HG03520 (cell line): ENCODE results near the gene ARSB.
"Not testable (repeated sequence)": the region's sequence is repeated elsewhere in the genome, so short reads cannot be mapped to it uniquely, and the experiment has no call there.

Source experiments
- ATAC-seq: cut with Tn5 transposase; IDR thresholded peaks from one replicate; pipeline ENCODE4 v1.9.1; 2021; ENCODE audit warnings: mild to moderate bottlenecking, moderate library complexity; ENCODE audit not compliant: unreplicated experiment

Gene ARSB

GRCh38 chr5:78956901-78957300 is 28.2 kb downstream of the ARSB start:
- no peak for ATAC-seq

- no peak for ATAC-seq
Observed at GRCh38 chr5:78953092-78953800, 31.9 kb downstream of the ARSB start.

DNA sequence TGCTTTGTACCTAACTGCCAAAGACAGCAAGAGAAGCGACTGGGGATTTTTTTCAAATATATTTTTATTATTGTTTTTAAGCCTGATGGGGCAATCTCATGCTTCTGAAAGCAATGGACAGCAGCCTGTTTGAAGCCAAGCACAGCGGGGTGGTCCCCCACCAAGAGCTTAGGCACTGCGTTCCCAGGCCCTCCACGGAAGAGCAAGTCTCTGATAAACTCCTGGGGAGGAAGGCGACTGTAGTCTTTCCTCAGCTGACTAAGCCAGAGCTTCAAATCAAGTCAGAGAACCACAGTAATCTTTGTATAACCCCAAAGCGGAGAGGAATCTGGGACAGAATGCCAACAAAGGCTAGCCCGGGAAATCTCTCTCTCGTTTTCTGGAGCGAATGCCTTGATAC is 54.4 kb downstream of the ARSB start:
- ATAC-seq, result no peak

GRCh38 chr5:78929833-78930232 is 55.3 kb downstream of the ARSB start:
- no peak for ATAC-seq

- ATAC-seq, result no peak
Observed at GRCh38 chr5:78927657-78928282, 57.3 kb downstream of the ARSB start.

DNA sequence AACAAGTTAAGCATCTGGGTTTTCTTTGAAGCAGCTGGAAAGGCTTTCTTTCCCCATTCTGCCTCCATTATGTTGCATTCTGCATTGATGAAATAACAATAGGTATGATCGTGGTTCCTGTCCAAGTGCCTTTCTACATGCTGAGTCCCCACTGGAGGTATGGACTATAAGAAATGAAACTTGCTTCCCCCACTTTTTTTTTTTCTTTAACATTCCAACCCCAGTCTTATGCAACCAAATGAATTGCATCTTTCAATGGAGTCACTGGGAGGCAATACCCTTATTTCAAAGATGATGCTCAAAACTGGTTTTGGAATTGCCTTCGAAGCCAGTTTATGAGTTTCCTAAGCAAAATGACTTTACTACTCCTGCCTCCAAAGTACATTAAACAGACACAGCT is 58.9 kb downstream of the ARSB start:
- ATAC-seq, result no peak

DNA sequence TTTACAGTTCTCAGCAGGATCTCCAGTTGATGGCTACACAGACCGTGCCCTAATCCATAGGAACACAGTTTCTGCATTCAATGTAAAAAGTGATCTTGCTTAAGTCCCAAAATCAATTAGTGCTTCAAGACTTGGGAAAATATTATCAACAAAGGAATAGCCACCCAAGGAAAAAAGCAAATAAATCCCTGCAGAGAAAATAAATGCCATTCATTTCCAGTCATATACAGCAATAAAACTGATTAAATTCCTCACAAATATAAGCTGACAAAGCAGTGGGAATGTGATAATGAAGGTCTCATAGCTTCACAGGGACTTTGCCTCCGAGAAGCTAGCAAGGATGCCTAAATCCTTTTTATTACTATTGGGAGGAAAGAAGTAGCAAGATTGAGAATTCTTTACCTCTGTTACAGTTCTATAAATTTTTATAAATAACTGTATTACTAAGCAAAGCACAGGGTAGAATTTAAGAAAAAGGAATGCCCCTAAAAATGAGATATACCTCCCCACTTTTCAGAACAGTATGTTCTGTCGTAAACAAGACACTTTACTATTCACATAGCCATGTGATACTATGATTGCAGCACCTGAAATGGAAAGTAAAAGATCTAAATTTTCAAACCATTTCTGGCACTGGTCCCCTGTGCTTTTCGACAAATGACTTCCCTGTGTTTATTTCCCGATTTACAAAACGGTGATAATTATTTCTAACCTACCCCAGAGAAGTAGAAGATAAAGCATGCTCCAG is 59.8 kb downstream of the ARSB start:
- no peak for ATAC-seq

GRCh38 chr5:78923622-78923970 is 61.5 kb downstream of the ARSB start:
- ATAC-seq, result no peak

DNA sequence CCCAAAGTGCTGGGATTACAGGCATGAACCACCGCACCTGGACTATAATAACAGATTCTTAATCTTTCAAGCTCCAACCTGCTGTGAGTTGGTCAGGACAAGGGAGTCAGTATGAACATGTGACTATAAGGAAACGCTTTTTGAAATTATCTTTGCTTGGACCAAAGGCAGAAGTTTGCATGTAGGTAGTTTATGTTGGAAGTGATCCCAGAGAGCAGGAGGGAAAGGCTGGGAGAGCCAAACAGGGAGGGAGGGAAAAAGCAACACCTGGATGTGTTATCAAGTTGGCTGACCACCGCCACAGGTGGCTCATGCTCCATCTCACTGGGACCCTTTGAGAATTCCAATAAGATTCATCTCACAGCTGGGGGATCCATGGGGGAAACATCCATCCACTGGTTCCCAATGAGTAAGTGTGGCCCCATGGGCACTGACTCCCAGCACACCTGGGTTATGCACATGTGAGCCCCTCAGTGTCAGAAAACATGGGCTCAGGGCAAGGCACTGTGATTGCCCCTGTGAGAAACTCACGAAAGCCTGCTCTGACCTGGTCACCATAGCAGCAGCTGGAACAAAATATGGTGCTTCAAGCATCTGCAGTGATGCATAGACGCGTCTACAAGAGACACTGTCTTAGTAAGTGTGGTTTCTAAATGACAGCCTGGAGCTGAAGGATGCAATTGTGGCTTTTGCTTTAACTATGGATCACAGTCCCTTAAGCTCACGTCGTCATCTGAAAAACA is 62.1 kb downstream of the ARSB start:
- no peak for ATAC-seq

GRCh38 chr5:78920604-78921003 is 64.5 kb downstream of the ARSB start:
- ATAC-seq, result no peak

GRCh38 chr5:78919796-78920195 is 65.3 kb downstream of the ARSB start:
- no peak for ATAC-seq

DNA sequence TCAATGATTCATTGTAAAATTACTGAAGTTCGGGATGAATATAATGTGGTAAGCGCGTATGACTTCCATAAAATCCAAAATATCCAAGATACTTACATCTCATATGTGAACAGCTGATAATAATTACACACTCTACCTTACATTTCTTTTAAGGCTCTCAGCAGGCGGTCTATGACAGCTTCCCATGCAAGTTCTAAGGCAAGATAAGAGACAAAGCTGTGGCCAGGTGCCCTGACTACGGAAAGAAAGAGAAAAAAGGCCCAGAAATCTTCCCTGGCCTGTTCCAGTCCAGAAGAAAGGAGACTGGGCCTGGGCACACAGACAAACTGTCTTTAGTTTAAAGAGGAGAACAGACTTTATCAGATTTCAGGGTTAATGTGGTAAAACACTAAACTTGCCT is 69.1 kb downstream of the ARSB start:
- no peak for ATAC-seq

DNA sequence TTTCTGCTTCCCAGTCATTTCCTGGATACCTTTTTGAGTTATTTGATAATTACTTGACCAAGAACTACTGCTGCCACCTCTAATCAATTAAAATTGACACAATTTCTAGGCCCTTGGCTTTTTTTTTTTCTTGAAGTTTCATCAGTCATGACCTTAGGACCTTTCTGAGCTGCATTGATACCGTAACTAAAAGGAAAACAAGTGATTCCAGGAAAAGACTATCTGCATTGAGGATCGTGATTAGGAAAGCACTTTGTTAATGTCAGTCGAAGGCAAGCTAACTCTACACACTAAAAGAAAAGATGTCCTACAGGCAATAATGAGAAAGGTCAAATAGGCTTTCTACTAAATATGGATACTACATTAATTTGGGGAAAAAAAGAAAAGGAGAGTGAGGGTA is 69.9 kb downstream of the ARSB start:
- no peak for ATAC-seq

- no peak for ATAC-seq
Observed at GRCh38 chr5:78912811-78913210, 72.3 kb downstream of the ARSB start.

DNA sequence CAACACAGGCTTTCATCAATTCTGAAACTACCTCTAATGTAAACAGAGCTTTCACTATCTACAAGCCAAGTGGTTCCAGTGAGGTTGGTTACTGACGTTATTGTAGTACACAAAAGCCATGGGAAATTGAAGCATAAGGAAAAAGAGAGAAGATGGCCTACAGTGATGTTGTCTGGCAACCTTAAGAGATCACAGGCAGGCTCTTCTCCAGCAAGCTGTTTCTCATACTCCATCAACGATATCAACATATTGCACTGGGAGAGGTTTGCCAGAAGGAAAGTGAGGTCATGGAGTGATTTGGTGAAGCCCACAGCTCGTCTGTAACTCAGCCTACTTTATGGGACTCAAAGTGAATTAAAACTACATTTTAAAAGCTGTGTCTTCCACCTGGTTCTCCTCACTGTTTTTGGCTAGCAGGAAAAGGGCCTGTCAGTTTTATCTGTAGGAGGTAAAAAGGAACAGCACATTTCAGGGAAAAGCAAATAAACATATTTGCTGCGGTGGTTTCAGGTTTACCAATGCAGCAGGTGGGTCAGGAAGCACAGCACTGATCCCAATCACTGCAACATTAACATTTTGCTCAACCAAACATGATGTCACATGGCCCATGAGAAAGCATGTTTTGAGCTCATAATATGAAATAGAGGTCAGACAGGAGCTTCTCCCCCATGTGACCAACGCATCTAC is 72.9 kb downstream of the ARSB start:
- ATAC-seq, result no peak

GRCh38 chr5:78909224-78909983 is 75.7 kb downstream of the ARSB start:
- not testable (repeated sequence) for ATAC-seq

- no peak for ATAC-seq
Observed at GRCh38 chr5:78908173-78909061, 76.7 kb downstream of the ARSB start.

- no peak for ATAC-seq
Observed at GRCh38 chr5:78907255-78907891, 77.7 kb downstream of the ARSB start.
